K562 (cell line): ENCODE results near the gene DOK3. TPM values are rescaled to one million over a fixed set of nuclear protein-coding genes. Genes with fewer than 3 reads are reported as not detected.

Experiments used
- CCNT2 ChIP-seq: IDR thresholded peaks from 2 replicates; pipeline ENCODE4 v1.6.1; 2011; ENCODE audit warnings: borderline replicate concordance, low read depth, mild to moderate bottlenecking, moderate library complexity, mixed read lengths, low read length; ENCODE audit not compliant: insufficient read length; ENCODE audit errors: extremely low read depth
- EP300 ChIP-seq: IDR thresholded peaks from 2 replicates; pipeline ENCODE4 v1.6.1; 2012; ENCODE audit warnings: low read length, improper control_type of control experiment
- GTF2F1 ChIP-seq: IDR thresholded peaks from 2 replicates; pipeline ENCODE4 v1.6.1; 2011; ENCODE audit warnings: low read depth, low read length, improper control_type of control experiment
- MBD2 ChIP-seq: sonication (generic); IDR thresholded peaks from 2 replicates; pipeline ENCODE4 v1.6.1; 2016; ENCODE audit warnings: low read depth, borderline replicate concordance
- RBFOX2 ChIP-seq: fragments of 200-400 bp; formaldehyde crosslinking; IDR thresholded peaks from 2 replicates; pipeline ENCODE4 v1.6.1; 2017; ENCODE audit warnings: low read depth, mild to moderate bottlenecking, low read length, moderate library complexity
- SRF ChIP-seq, 2 experiments: fragments of 250-450, 450-650 bp in 1 of 2; sonication (Bioruptor Pico) in 1 of 2; sonication (generic) in 1 of 2; formaldehyde crosslinking; IDR thresholded peaks; 2 replicates each; pipeline versions ENCODE4 v1.5.0 to v1.5.1; 2020 to 2022; ENCODE audit warnings: mild to moderate bottlenecking in 1 of 2, missing genetic modification reagents in 1 of 2
- SRSF7 ChIP-seq: fragments of 200-400 bp; formaldehyde crosslinking; optimal IDR thresholded peaks from 2 replicates; pipeline ENCODE3; 2017; ENCODE audit warnings: mild to moderate bottlenecking, low read depth, low read length
- SUPT5H ChIP-seq: fragments of 450-650 bp; IDR thresholded peaks from 2 replicates; pipeline ENCODE4 v1.6.1; 2016
- TARDBP ChIP-seq: fragments of 450-650 bp; IDR thresholded peaks from 2 replicates; pipeline ENCODE4 v1.6.1; 2016
- TBP ChIP-seq: optimal IDR thresholded peaks from 2 replicates; pipeline ENCODE3; 2011; ENCODE audit warnings: low read depth, low read length, improper control_type of control experiment
- ZBTB17 ChIP-seq: fragments of 450-650 bp; formaldehyde crosslinking; IDR thresholded peaks from 2 replicates; pipeline ENCODE4 v1.4.0; 2020; ENCODE audit warnings: mild to moderate bottlenecking
- ZBTB7A ChIP-seq: IDR thresholded peaks from 2 replicates; pipeline ENCODE4 v1.6.1; 2011; ENCODE audit warnings: low read depth, mild to moderate bottlenecking, low read length, moderate library complexity, borderline replicate concordance; ENCODE audit not compliant: control insufficient read depth
- ZNF232 ChIP-seq: sonication (generic); formaldehyde crosslinking; IDR thresholded peaks from 2 replicates; pipeline ENCODE4 v1.8.0; 2022; ENCODE audit warnings: mild to moderate bottlenecking, missing genetic modification reagents
- ZNF263 ChIP-seq: sonication (generic); formaldehyde crosslinking; IDR thresholded peaks from 2 replicates; pipeline ENCODE4 v1.8.0; 2022; ENCODE audit warnings: mild to moderate bottlenecking, missing genetic modification reagents, borderline replicate concordance
- ZNF766 ChIP-seq: fragments of 200-800 bp; sonication (Bioruptor generic); conservative IDR thresholded peaks from 2 replicates; pipeline ENCODE4 v1.6.1; 2016; ENCODE audit warnings: missing genetic modification characterization, missing compliant biosample characterization
- polyA plus RNA-seq, 8 experiments: library from polyadenylated mRNA; depleted of rRNA in 4 of 8; stranded (reverse) in 5 of 8; unstranded in 3 of 8; fragments of >200 nt; fragmentation: Nextera tagmentation in 2 of 8; fragmentation: Illumina TruSeq in 1 of 8; extraction: Ambion mirVana in 2 of 8; extraction: Trizol in 1 of 8; gene quantifications; 2 replicates each; pipeline versions ENCODE4 v1.2.1 to v1.2.3, GENCODE V29; 2011 to 2014; ENCODE audit warnings: inconsistent platforms in 1 of 8, missing spikeins in 1 of 8
- total RNA-seq, 7 experiments: library from RNA; depleted of rRNA in 6 of 7; stranded (reverse); fragments of >200 nt in 6 of 7; fragmentation: Illumina TruSeq in 2 of 7; extraction: Trizol in 2 of 7; gene quantifications; 2 replicates each; pipeline versions ENCODE4 v1.2.1 to v1.2.3, GENCODE V29; 2011 to 2021; ENCODE audit warnings: low replicate concordance in 1 of 7
- TF ChIP-seq, protein P1 (sequence below): fragments of 200-800 bp; sonication (Bioruptor generic); IDR thresholded peaks from 2 replicates; pipeline ENCODE4 v1.6.1; 2017; ENCODE audit warnings: missing genetic modification characterization, missing compliant biosample characterization
- TF ChIP-seq, protein P2 (sequence below): sonication (generic); formaldehyde crosslinking; IDR thresholded peaks from 2 replicates; pipeline ENCODE4 v1.8.0; 2022; ENCODE audit warnings: missing genetic modification reagents, mild to moderate bottlenecking, moderate library complexity, borderline replicate concordance
- TF ChIP-seq, protein P3 (sequence below), 2 experiments: fragments of 450-650 bp; IDR thresholded peaks; 2 replicates each; pipeline ENCODE4 v1.6.1; 2016
- TF ChIP-seq, protein P4 (sequence below): fragments of 450-650 bp; IDR thresholded peaks from 2 replicates; pipeline ENCODE4 v1.6.1; 2016; ENCODE audit warnings: mild to moderate bottlenecking

Gene DOK3
- total and polyA plus RNA-seq, 9 of the 15 experiments (the other 6 are each of a cell fraction or from before 2014, with no cell fraction given) = 1.3 to 23.0 (median 8.0) TPM

DNA sequence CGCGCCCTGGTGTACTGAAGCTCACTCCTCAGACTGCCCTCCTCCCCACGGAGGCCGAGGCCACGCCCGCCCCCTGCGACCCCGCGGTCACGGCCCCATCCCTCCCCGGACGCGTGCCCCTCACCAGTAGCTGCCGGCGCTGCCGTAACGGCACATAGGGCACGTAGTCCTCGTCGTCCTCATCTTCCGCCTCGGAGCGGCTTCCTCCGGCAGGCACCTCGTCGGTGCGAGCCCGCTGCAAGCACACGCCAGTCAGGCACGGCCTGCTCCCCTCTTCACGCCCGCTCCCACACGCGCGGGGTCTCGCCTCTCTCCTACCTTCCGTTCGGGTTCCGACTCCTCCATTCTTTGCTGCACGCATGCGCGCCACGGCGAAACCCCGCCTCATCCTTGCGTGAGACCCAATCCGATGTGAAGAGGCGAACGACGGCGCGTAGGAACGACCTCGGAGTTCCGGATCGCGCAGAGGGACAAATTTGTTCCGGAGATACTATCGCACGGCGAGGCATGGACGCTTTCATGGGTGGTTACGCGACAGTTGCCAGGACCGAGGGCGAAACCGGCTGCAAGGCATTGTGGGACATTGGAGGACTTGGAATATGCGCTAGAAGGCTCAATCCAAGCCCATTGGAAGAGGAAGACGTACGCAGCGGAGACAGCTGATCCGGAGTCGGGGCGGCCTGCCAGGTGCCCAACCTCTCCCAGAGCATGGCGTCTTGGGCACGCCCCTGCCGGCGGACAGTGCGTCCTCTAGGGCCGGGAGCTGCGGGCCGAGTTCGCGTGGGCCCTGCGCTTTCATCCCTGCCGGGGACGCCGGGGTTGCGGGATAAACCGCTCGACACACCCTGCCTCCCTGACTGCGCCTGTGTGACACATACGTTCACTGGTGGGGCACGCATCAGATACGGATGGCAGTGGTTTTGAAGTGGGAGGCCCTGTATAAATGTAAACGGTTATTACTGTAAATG is 7.3 kb upstream of the DOK3 start, which contains the start of gene DDX41 (continued):
- TF ChIP-seq, protein P1, sequence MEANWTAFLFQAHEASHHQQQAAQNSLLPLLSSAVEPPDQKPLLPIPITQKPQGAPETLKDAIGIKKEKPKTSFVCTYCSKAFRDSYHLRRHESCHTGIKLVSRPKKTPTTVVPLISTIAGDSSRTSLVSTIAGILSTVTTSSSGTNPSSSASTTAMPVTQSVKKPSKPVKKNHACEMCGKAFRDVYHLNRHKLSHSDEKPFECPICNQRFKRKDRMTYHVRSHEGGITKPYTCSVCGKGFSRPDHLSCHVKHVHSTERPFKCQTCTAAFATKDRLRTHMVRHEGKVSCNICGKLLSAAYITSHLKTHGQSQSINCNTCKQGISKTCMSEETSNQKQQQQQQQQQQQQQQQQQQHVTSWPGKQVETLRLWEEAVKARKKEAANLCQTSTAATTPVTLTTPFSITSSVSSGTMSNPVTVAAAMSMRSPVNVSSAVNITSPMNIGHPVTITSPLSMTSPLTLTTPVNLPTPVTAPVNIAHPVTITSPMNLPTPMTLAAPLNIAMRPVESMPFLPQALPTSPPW (CRISPR knock-in tag) = peak; percentile 59; the same call in 1 of the 2 replicates
- peak; percentile 67 for TF ChIP-seq EP300
- 0 out of 2 replicates have a peak, but pooled peaks have one; percentile 43 for TF ChIP-seq TARDBP
- TF ChIP-seq RBFOX2 = peak; percentile 87
- TF ChIP-seq, protein P2, sequence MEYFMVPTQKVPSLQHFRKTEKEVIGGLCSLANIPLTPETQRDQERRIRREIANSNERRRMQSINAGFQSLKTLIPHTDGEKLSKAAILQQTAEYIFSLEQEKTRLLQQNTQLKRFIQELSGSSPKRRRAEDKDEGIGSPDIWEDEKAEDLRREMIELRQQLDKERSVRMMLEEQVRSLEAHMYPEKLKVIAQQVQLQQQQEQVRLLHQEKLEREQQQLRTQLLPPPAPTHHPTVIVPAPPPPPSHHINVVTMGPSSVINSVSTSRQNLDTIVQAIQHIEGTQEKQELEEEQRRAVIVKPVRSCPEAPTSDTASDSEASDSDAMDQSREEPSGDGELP = peak; percentile 100
- TF ChIP-seq, protein P3, sequence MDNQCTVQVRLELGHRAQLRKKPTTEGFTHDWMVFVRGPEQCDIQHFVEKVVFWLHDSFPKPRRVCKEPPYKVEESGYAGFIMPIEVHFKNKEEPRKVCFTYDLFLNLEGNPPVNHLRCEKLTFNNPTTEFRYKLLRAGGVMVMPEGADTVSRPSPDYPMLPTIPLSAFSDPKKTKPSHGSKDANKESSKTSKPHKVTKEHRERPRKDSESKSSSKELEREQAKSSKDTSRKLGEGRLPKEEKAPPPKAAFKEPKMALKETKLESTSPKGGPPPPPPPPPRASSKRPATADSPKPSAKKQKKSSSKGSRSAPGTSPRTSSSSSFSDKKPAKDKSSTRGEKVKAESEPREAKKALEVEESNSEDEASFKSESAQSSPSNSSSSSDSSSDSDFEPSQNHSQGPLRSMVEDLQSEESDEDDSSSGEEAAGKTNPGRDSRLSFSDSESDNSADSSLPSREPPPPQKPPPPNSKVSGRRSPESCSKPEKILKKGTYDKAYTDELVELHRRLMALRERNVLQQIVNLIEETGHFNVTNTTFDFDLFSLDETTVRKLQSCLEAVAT (IDR thresholded peaks at IDR 0.05) = peak in 1 of 2 experiments; percentile 69; a peak in 1 of 4 replicates
- TF ChIP-seq, protein P4, sequence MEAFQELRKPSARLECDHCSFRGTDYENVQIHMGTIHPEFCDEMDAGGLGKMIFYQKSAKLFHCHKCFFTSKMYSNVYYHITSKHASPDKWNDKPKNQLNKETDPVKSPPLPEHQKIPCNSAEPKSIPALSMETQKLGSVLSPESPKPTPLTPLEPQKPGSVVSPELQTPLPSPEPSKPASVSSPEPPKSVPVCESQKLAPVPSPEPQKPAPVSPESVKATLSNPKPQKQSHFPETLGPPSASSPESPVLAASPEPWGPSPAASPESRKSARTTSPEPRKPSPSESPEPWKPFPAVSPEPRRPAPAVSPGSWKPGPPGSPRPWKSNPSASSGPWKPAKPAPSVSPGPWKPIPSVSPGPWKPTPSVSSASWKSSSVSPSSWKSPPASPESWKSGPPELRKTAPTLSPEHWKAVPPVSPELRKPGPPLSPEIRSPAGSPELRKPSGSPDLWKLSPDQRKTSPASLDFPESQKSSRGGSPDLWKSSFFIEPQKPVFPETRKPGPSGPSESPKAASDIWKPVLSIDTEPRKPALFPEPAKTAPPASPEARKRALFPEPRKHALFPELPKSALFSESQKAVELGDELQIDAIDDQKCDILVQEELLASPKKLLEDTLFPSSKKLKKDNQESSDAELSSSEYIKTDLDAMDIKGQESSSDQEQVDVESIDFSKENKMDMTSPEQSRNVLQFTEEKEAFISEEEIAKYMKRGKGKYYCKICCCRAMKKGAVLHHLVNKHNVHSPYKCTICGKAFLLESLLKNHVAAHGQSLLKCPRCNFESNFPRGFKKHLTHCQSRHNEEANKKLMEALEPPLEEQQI = no peak
- TF ChIP-seq SRF (CRISPR knock-in tag; IDR thresholded peaks at IDR 0.05) = peak; percentile 13 to 57; a peak in 1 of 4 replicates
- peak; percentile 91 for TF ChIP-seq SUPT5H
- TF ChIP-seq ZNF232 = no peak
- TF ChIP-seq ZBTB7A = peak; percentile 41; the same call in 1 of the 2 replicates
- no peak for TF ChIP-seq CCNT2
- peak; percentile 89 for TF ChIP-seq ZBTB17 (CRISPR knock-in tag)
- peak; percentile 74 for TF ChIP-seq ZNF766 (CRISPR knock-in tag)
- TF ChIP-seq GTF2F1 = no peak
- TF ChIP-seq ZNF263 (CRISPR knock-in tag) = no peak; the same call in 1 of the 2 replicates
- TF ChIP-seq TBP = peak; percentile 55
- TF ChIP-seq SRSF7 = no peak
- peak; percentile 78 for TF ChIP-seq MBD2
